Measurements from ENCODE around the gene ACTC1.

The ACTC1 gene

GRCh38 chr15:34799149-34800101 lies 4.1 kb upstream of the ACTC1 start:
- DNase-seq (ENCODE audit: low spot score), result no peak

GRCh38 chr15:34796847-34797435 lies 1.6 kb upstream of the ACTC1 start:
- DNase-seq (ENCODE audit: low spot score), result no peak

GRCh38 chr15:34794590-34795206 lies 651 bp downstream of the ACTC1 start:
- DNase-seq (ENCODE audit: low spot score), result no peak

- no peak for DNase-seq (ENCODE audit: low spot score)
These were observed 1.4 kb downstream of the ACTC1 start for GRCh38 chr15:34793901-34794300.

GRCh38 chr15:34793071-34793470 lies 2.3 kb downstream of the ACTC1 start:
- DNase-seq (ENCODE audit: low spot score), result no peak

GRCh38 chr15:34791701-34792100 lies 3.6 kb downstream of the ACTC1 start:
- no peak for DNase-seq (ENCODE audit: low spot score)

GRCh38 chr15:34790121-34790520 lies 5.2 kb downstream of the ACTC1 start:
- DNase-seq (ENCODE audit: low spot score), result no peak

GRCh38 chr15:34789326-34789725 lies 6.0 kb downstream of the ACTC1 start:
- DNase-seq (ENCODE audit: low spot score), result no peak

- no peak for DNase-seq (ENCODE audit: low spot score)
These were observed 9.1 kb downstream of the ACTC1 start for GRCh38 chr15:34786206-34786605.

- no peak for DNase-seq (ENCODE audit: low spot score)
These were observed 11.4 kb downstream of the ACTC1 start for GRCh38 chr15:34783991-34784390.

- no peak for DNase-seq (ENCODE audit: low spot score)
These were observed 11.9 kb downstream of the ACTC1 start for GRCh38 chr15:34783431-34783830.

- no peak for DNase-seq (ENCODE audit: low spot score)
These were observed 12.4 kb downstream of the ACTC1 start for GRCh38 chr15:34782901-34783300.

- DNase-seq (ENCODE audit: low spot score), result no peak
These were observed 14.6 kb downstream of the ACTC1 start for GRCh38 chr15:34780725-34781124.

GRCh38 chr15:34776606-34777105 lies 18.7 kb downstream of the ACTC1 start:
- DNase-seq (ENCODE audit: low spot score), result no peak

- no peak for DNase-seq (ENCODE audit: low spot score)
These were observed 21.4 kb downstream of the ACTC1 start for GRCh38 chr15:34773917-34774316.

- DNase-seq (ENCODE audit: low spot score), result no peak
These were observed 22.3 kb downstream of the ACTC1 start for GRCh38 chr15:34773013-34773412.

GRCh38 chr15:34772312-34772711 lies 23.0 kb downstream of the ACTC1 start:
- no peak for DNase-seq (ENCODE audit: low spot score)

- DNase-seq (ENCODE audit: low spot score), result no peak
These were observed 25.6 kb downstream of the ACTC1 start for GRCh38 chr15:34769711-34770110.

- no peak for DNase-seq (ENCODE audit: low spot score)
These were observed 26.8 kb downstream of the ACTC1 start for GRCh38 chr15:34768530-34768929.

GRCh38 chr15:34765741-34766140 lies 29.6 kb downstream of the ACTC1 start:
- DNase-seq (ENCODE audit: low spot score), result no peak

- DNase-seq (ENCODE audit: low spot score), result no peak
These were observed 34.4 kb downstream of the ACTC1 start for GRCh38 chr15:34760909-34761308.

GRCh38 chr15:34759992-34760391 lies 35.4 kb downstream of the ACTC1 start:
- no peak for DNase-seq (ENCODE audit: low spot score)

GRCh38 chr15:34759347-34759746 lies 36.0 kb downstream of the ACTC1 start:
- no peak for DNase-seq (ENCODE audit: low spot score)

Measured in CD4-positive, alpha-beta T cell treated with Interleukin-6 at 100 ng/mL for 8 hours (primary cell).